ENCODE results near the gene PRPF19.

- TF ChIP-seq, protein P1, sequence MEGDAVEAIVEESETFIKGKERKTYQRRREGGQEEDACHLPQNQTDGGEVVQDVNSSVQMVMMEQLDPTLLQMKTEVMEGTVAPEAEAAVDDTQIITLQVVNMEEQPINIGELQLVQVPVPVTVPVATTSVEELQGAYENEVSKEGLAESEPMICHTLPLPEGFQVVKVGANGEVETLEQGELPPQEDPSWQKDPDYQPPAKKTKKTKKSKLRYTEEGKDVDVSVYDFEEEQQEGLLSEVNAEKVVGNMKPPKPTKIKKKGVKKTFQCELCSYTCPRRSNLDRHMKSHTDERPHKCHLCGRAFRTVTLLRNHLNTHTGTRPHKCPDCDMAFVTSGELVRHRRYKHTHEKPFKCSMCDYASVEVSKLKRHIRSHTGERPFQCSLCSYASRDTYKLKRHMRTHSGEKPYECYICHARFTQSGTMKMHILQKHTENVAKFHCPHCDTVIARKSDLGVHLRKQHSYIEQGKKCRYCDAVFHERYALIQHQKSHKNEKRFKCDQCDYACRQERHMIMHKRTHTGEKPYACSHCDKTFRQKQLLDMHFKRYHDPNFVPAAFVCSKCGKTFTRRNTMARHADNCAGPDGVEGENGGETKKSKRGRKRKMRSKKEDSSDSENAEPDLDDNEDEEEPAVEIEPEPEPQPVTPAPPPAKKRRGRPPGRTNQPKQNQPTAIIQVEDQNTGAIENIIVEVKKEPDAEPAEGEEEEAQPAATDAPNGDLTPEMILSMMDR (IDR thresholded peaks at IDR 0.05) = no peak
- no peak for TF ChIP-seq POLR2A (IDR thresholded peaks at IDR 0.05)
Observed at GRCh38 chr11:60873533-60873932, 32.9 kb downstream of the PRPF19 start.
